ENCODE results near the gene ARHGAP24. TPM values are rescaled to one million over a fixed set of nuclear protein-coding genes. Genes with fewer than 3 reads are reported as not detected.

Gene ARHGAP24
- total and polyA plus RNA-seq, 12 donors: 0.72 to 53.4 (median 4.4) TPM

DNA sequence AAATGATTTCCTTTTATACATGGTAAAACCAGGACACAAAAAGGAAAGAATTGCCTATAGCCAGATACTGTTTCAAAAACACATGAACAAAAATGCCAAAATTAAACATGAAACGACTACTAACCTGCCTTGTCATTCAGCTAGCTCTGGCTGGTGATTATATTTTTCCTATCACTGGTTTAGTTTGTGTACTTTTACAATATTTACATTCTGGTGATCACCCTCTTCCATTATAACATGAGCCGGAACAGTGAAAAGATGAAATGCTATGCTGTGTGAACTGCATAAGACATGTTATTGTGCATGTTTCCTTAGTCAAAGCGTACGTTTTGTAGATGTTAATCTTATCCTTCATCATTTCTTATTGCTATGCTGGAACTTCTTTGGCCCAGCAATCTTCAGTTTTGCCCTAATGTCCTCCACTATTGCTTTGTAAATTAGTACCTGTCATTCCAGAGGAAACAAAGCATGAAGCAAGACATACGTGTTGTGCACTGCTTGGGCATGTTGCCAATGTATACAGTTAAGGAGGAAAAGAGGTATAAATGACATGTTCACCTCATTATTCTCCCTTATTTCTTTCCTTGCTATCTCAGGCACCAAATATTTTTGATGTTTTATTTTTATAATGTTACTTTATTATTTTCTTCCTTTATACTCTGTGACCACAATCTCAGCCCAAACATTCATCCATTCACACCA lies 386.3 kb downstream of the ARHGAP24 start:
- no peaks in the 10 kb centered on the region for H3K9me3 ChIP-seq (replicated peaks in 1 of 3)
- no peaks in the 10 kb centered on the region for H3K27me3 ChIP-seq
- no peak overlapping the region for H3K4me3 ChIP-seq
- H3K4me1 ChIP-seq (replicated peaks in 1 of 2): no peaks in the 10 kb centered on the region
- H3K27ac ChIP-seq: no peak overlapping the region
- intact Hi-C loops (cut with DNase I): no loop called here
- no peaks in the 10 kb centered on the region for H3K36me3 ChIP-seq (replicated peaks in 1 of 2)
- DNase-seq: no peak
- no peak for TF ChIP-seq POLR2A (IDR thresholded peaks at IDR 0.05)
- TF ChIP-seq, protein P1, sequence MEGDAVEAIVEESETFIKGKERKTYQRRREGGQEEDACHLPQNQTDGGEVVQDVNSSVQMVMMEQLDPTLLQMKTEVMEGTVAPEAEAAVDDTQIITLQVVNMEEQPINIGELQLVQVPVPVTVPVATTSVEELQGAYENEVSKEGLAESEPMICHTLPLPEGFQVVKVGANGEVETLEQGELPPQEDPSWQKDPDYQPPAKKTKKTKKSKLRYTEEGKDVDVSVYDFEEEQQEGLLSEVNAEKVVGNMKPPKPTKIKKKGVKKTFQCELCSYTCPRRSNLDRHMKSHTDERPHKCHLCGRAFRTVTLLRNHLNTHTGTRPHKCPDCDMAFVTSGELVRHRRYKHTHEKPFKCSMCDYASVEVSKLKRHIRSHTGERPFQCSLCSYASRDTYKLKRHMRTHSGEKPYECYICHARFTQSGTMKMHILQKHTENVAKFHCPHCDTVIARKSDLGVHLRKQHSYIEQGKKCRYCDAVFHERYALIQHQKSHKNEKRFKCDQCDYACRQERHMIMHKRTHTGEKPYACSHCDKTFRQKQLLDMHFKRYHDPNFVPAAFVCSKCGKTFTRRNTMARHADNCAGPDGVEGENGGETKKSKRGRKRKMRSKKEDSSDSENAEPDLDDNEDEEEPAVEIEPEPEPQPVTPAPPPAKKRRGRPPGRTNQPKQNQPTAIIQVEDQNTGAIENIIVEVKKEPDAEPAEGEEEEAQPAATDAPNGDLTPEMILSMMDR (IDR thresholded peaks at IDR 0.05): no peak
- 54 to 74% (median 64%) methylated on average over 5 of the region's 5 CpGs for WGBS, 4 donors

DNA sequence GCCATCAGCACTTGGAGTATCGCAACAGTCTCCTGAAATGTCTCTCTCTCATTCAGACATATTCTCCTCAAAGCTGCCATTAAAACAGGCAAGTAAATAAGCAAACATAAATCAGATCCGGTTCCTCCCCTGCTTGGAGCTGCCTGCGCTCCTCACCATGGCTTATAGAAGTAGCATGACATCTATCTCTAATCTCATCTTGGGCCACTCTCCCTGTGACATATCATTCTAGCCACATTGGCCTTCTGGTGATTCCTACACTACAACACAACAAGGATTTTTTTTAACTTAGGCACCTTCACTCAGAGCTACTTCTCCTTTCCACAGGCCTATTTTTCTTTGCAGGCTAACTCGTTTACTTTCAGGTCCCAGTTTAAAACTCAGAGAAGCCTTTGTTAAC lies 387.9 kb downstream of the ARHGAP24 start:
- peaks cover 0 to 8% of the 10 kb centered on the region in 2 donors for H3K4me1 ChIP-seq (replicated peaks in 1 of 2)

DNA sequence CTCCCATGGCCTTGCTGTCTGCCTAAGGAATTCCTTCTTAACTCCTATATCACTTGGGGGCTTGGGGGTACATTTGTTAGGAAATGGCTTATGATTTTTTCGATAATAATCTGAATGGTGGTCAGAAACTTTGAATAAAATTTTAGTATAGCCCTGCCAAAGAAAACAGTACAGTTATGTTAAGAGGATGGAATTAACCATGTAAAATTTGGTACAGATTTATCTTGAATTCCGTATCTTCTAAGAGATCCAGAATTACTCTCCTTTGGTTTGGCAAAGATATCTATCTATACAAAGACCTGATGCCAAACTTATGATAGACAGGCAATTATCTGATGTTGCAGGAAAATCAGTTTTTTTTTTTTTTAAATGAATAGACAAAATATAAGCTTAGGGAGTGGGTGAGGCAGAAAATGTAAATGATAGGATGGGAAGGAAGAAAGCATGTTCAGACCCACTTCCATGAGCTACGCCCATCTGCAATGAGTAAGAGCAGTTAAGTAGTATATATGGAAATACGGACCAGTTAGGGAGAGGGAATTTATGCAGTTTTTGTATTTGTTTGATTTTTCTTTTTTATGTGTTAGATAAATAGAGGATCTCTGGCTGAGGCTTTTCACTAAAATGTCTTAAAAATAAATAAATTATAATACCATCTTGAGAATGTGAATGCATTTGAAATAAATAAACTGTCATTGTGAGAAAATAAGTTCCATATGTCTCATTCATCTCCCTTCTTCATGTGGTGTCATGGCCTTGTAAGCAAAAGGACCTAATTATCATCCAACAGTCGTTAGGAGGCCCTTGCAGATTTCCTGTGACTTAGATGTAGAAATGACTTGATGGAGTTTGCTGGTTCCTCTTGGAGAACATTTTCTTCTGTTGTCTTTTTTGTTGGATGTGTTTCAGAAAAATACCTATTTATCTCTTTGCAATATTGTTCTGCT lies 389.6 kb downstream of the ARHGAP24 start:
- 60 to 72% (median 68%) methylated on average over 5 of the region's 5 CpGs for WGBS, 4 donors
- DNase-seq: no peak
- intact Hi-C loops (cut with DNase I): no loop called here
- no peak overlapping the region for H3K4me3 ChIP-seq
- TF ChIP-seq POLR2A (IDR thresholded peaks at IDR 0.05): no peak
- TF ChIP-seq, protein P1 (IDR thresholded peaks at IDR 0.05): no peak
- no peaks in the 10 kb centered on the region for H3K9me3 ChIP-seq (replicated peaks in 1 of 3)
- H3K27me3 ChIP-seq: no peaks in the 10 kb centered on the region
- no peak overlapping the region for H3K27ac ChIP-seq
- H3K4me1 ChIP-seq (replicated peaks in 1 of 2): peaks cover 0 to 8% of the 10 kb centered on the region in 2 donors
- H3K36me3 ChIP-seq (replicated peaks in 1 of 2): no peaks in the 10 kb centered on the region

More for the DNA sequence above, 387.9 kb downstream of the ARHGAP24 start:
- Histone ChIP-seq H3K4me3 (no peak overlapping the region), H3K27ac (no peak overlapping the region), H3K9me3 (replicated peaks in 1 of 3) (no peaks in the 10 kb centered on the region), H3K27me3 (no peaks in the 10 kb centered on the region), H3K36me3 (replicated peaks in 1 of 2) (no peaks in the 10 kb centered on the region)
- DNase-seq: no peak
- TF ChIP-seq POLR2A (IDR thresholded peaks at IDR 0.05): no peak
- TF ChIP-seq, protein P1 (IDR thresholded peaks at IDR 0.05): no peak
- WGBS, 4 donors: 79 to 94% (median 85%) methylated on average over 4 of the region's 4 CpGs
- intact Hi-C loops (cut with DNase I): no loop called here

DNA sequence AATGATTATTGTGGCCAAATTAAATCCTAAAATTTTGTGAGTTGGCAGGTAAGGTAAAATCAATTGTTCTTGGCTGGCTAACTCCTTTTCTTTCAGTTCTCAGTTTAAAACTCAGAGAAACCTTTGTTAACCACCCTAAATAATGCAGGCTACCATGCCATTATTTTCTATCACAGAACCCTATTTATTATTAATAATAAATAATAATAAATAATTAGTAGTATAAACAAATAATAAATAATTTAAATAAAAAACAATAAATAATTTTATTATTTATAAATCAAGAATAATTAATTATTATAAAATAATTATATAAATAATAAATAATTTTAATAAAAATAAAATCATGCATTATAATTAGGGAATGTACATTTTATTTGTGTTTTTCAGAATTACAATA lies 390.3 kb downstream of the ARHGAP24 start:
- DNase-seq: no peak
- H3K4me3 ChIP-seq: no peak overlapping the region
- H3K27me3 ChIP-seq: no peaks in the 10 kb centered on the region
- H3K27ac ChIP-seq: no peak overlapping the region
- no peak for TF ChIP-seq POLR2A (IDR thresholded peaks at IDR 0.05)
- TF ChIP-seq, protein P1 (IDR thresholded peaks at IDR 0.05): no peak
- H3K4me1 ChIP-seq (replicated peaks in 1 of 2): peaks cover 0 to 8% of the 10 kb centered on the region in 2 donors
- intact Hi-C loops (cut with DNase I): no loop called here
- H3K9me3 ChIP-seq (replicated peaks in 1 of 3): no peaks in the 10 kb centered on the region
- H3K36me3 ChIP-seq (replicated peaks in 1 of 2): no peaks in the 10 kb centered on the region
